B cell (primary cell): ENCODE data around the gene MYO9B. TPM values are rescaled to one million over a fixed set of nuclear protein-coding genes. Genes with fewer than 3 reads are reported as not detected.
A peak's percentile ranks its signal among the peaks of the same experiment; 100 is the strongest.

ENCODE experiments used
- ATAC-seq: fragments of 200-7000 bp; cut with Tn5 transposase; one replicate; pipeline ENCODE4 v1.10.0; 2021; ENCODE audit warnings: low read depth, mild to moderate bottlenecking, moderate number of reproducible peaks, moderate library complexity
- CTCF ChIA-PET: fragments of 350-600 bp; sonication (Branson Sonifier 250); formaldehyde crosslinking; loops from one replicate; lab custom pipeline; 2021; ENCODE audit warnings: antibody characterized with exemption, inconsistent platforms; lab: Charles Lee
- POLR2A ChIA-PET: fragments of 350-600 bp; sonication (Branson Sonifier 250); formaldehyde crosslinking; loops from one replicate; lab custom pipeline; 2021; ENCODE audit warnings: antibody characterized with exemption; lab: Charles Lee
- DNase-seq: peaks from one replicate; pipeline ENCODE4 v3.0.0; 2013
- H2AFZ ChIP-seq: 2 replicates; pipeline ENCODE4 v1.6.1; 2012; ENCODE audit warnings: mild to moderate bottlenecking, low read depth, low read length; ENCODE audit not compliant: insufficient read depth, poor library complexity, severe bottlenecking
- H3K27ac ChIP-seq, 2 donors: 1 replicate in 1 of 2; 2 replicates in 1 of 2; pipeline ENCODE4 v1.5.1; 2012 to 2013; ENCODE audit warnings: low read length in 2 of 2, mild to moderate bottlenecking in 2 of 2, moderate library complexity in 1 of 2
- H3K27me3 ChIP-seq, 4 experiments: fragments of 200-600 bp in 1 of 4; sonication (generic) in 1 of 4; replicated peaks in 1 of 4; 1 replicate in 2 of 4; 2 replicates in 2 of 4; pipeline versions ENCODE4 v1.6.1 to v1.7.0; 2013 to 2016; ENCODE audit warnings: low read length in 3 of 4, mild to moderate bottlenecking in 2 of 4, mixed read lengths in 1 of 4, moderate library complexity in 1 of 4; ENCODE audit not compliant: insufficient read depth in 4 of 4, control insufficient read depth in 3 of 4; ENCODE audit errors: control extremely low read depth in 1 of 4
- H3K36me3 ChIP-seq, 2 experiments: replicated peaks in 1 of 2; 1 replicate in 1 of 2; 2 replicates in 1 of 2; pipeline versions ENCODE4 v1.6.1 to v1.7.1; 2013; ENCODE audit warnings: low read length in 1 of 2; ENCODE audit not compliant: insufficient read depth in 2 of 2, control insufficient read depth in 1 of 2; ENCODE audit errors: control extremely low read depth in 1 of 2, extremely low read depth in 1 of 2
- H3K4me1 ChIP-seq, 2 donors: fragments of 200-600 bp in 1 of 2; sonication (generic) in 1 of 2; 1 replicate in 1 of 2; 2 replicates in 1 of 2; pipeline versions ENCODE4 v1.5.1 to v1.6.1; 2013 to 2017; ENCODE audit warnings: low read length in 2 of 2; ENCODE audit not compliant: control insufficient read depth in 2 of 2, insufficient read depth in 2 of 2
- H3K4me2 ChIP-seq: replicated peaks from 2 replicates; pipeline ENCODE3; 2012; ENCODE audit warnings: mild to moderate bottlenecking, low read depth, low read length; ENCODE audit not compliant: poor library complexity, severe bottlenecking
- H3K4me3 ChIP-seq, 5 experiments: fragments of 200-600 bp in 1 of 5; sonication (generic) in 1 of 5; 1 replicate in 3 of 5; 2 replicates in 2 of 5; pipeline versions ENCODE4 v1.5.1 to v1.7.0; 2011 to 2016; ENCODE audit warnings: low read length in 4 of 5, mild to moderate bottlenecking in 4 of 5, low read depth in 2 of 5, control low read depth in 1 of 5, moderate library complexity in 1 of 5; ENCODE audit not compliant: insufficient read depth in 1 of 5; ENCODE audit errors: control extremely low read depth in 1 of 5, extremely low read depth in 1 of 5
- H3K79me2 ChIP-seq: fragments of 200-600 bp; sonication (generic); one replicate; pipeline ENCODE4 v1.6.0; 2016; ENCODE audit warnings: low read length; ENCODE audit not compliant: control insufficient read depth, insufficient read depth
- H3K9ac ChIP-seq: fragments of 200-600 bp; sonication (generic); 2 replicates; pipeline ENCODE4 v1.6.1; 2017; ENCODE audit warnings: mild to moderate bottlenecking, low read length, moderate library complexity
- H3K9me3 ChIP-seq, 3 donors: one replicate each; pipeline versions ENCODE4 v1.6.1 to v1.7.1; 2013; ENCODE audit warnings: low read length in 2 of 3; ENCODE audit not compliant: control insufficient read depth in 2 of 3, insufficient read depth in 1 of 3; ENCODE audit errors: control extremely low read depth in 1 of 3
- H4K20me1 ChIP-seq: 2 replicates; pipeline ENCODE4 v1.6.0; 2012; ENCODE audit warnings: mild to moderate bottlenecking, low read length; ENCODE audit not compliant: insufficient read depth, control insufficient read depth, poor library complexity, severe bottlenecking
- H3K27ac Mint-ChIP-seq: one replicate; pipeline ENCODE4 v1.8.0; 2021; ENCODE audit warnings: mixed read lengths
- H3K27me3 Mint-ChIP-seq: one replicate; pipeline ENCODE4 v1.8.0; 2021; ENCODE audit warnings: mixed read lengths
- H3K4me1 Mint-ChIP-seq: one replicate; pipeline ENCODE4 v1.8.0; 2021; ENCODE audit warnings: mixed read lengths
- H3K4me3 Mint-ChIP-seq: one replicate; pipeline ENCODE4 v1.8.0; 2021; ENCODE audit warnings: mixed read lengths
- H3K9me3 Mint-ChIP-seq: one replicate; pipeline ENCODE4 v1.8.0; 2022; ENCODE audit warnings: mixed read lengths; ENCODE audit not compliant: insufficient read depth
- CTCF ChIP-seq: fragments of 200-600 bp; IDR thresholded peaks from one replicate; pipeline ENCODE4 v1.8.0; 2022; ENCODE audit warnings: antibody characterized with exemption, mild to moderate bottlenecking
- EZH2 ChIP-seq: IDR thresholded peaks from 2 replicates; pipeline ENCODE4 v1.6.1; 2012; ENCODE audit warnings: borderline replicate concordance, low read depth, mild to moderate bottlenecking, moderate library complexity, low read length; ENCODE audit not compliant: insufficient read depth, poor library complexity, severe bottlenecking
- WGBS: methylation state at CpG from one replicate; pipeline ENCODE4 v1.1.5; 2013; ENCODE audit warnings: missing lambda C conversion rate; ENCODE audit not compliant: insufficient coverage; 5-methylcytosine and 5-hydroxymethylcytosine counted together
- intact Hi-C: fragments of 100-400 bp; cut with micrococcal nuclease; formaldehyde crosslinking; loops from one replicate; pipeline ENCODE4 v1.10.0; 2022
- polyA plus RNA-seq: library from polyadenylated mRNA; depleted of rRNA; stranded (reverse); fragments of >200 nt; gene quantifications from 2 replicates; pipeline ENCODE4 v1.2.3, GENCODE V29; 2012
- total RNA-seq, 2 donors: library from RNA; stranded (reverse); fragments of 120-200 nt in 1 of 2; gene quantifications; 1 replicate in 1 of 2; 2 replicates in 1 of 2; pipeline versions ENCODE4 v1.2.3 to v1.2.4, GENCODE V29; 2013 to 2022

MYO9B gene
- total and polyA plus RNA-seq, 2 donors (not counting 1 experiment from before 2014, with no cell fraction given): 256 to 273 TPM

- Mint-ChIP-seq H3K9me3 (no peaks in the 10 kb centered on the region), H3K4me3 (no peak overlapping the region), H3K4me1 (peaks cover 60% of the 10 kb centered on the region), H3K27me3 (no peaks in the 10 kb centered on the region), H3K27ac (peak overlapping the region; percentile 68)
- ChIA-PET CTCF (no interaction called here), POLR2A (interaction anchor here (1.6 kb wide), 1 partner anchor 8 kb away, joined by 8 read pairs; no protein-coding TSS in a partner anchor)
- no peak for ATAC-seq
- Histone ChIP-seq H3K27ac (no peak overlapping the region), H3K36me3 (peaks cover 1 to 44% of the 10 kb centered on the region in 2 experiments), H3K27me3 (no peaks in the 10 kb centered on the region), H3K9ac (no peak overlapping the region), H2AFZ (no peak overlapping the region), H3K4me2 (peak overlapping the region; percentile 9), H3K9me3 (peaks cover 0 to 9% (median 0%) of the 10 kb centered on the region in 3 donors), H3K4me3 (no peak overlapping the region), H4K20me1 (peaks cover 37% of the 10 kb centered on the region), H3K79me2 (peaks cover 97% of the 10 kb centered on the region), H3K4me1 (peaks cover 19 to 41% of the 10 kb centered on the region in 2 donors)
- intact Hi-C loops: no loop called here
- DNase-seq: no peak
- TF ChIP-seq EZH2 (no peak), CTCF (no peak)
- 86% methylated on average over 11 of the region's 14 CpGs for WGBS
These were observed 41.6 kb downstream of the MYO9B start for GRCh38 chr19:17116996-17117702.

GRCh38 chr19:17118957-17119356, 43.4 kb downstream of the MYO9B start:
- POLR2A ChIA-PET: no interaction called here
- Mint-ChIP-seq H3K27ac (peak overlapping the region; percentile 53), H3K9me3 (no peaks in the 10 kb centered on the region), H3K4me1 (peaks cover 52% of the 10 kb centered on the region), H3K4me3 (no peak overlapping the region), H3K27me3 (no peaks in the 10 kb centered on the region)
- H2AFZ ChIP-seq: no peak overlapping the region
- DNase-seq (no peak), ATAC-seq (no peak)
- H3K4me2 ChIP-seq: no peak overlapping the region
- WGBS: 94% methylated on average over 3 of the region's 5 CpGs
- CTCF ChIA-PET: interaction anchor here (1.4 kb wide), 1 partner anchor 13 kb away, joined by 4 read pairs; no protein-coding TSS in a partner anchor
- no peak overlapping the region for H3K4me3 ChIP-seq
- peaks cover 97% of the 10 kb centered on the region for H3K79me2 ChIP-seq
- H3K27ac ChIP-seq: no peak overlapping the region
- peaks cover 13 to 36% of the 10 kb centered on the region in 2 donors for H3K4me1 ChIP-seq
- H4K20me1 ChIP-seq: peaks cover 26% of the 10 kb centered on the region
- no peak overlapping the region for H3K9ac ChIP-seq
- peaks cover 1 to 29% of the 10 kb centered on the region in 2 experiments for H3K36me3 ChIP-seq
- TF ChIP-seq EZH2: no peak
- TF ChIP-seq CTCF: no peak
- H3K27me3 ChIP-seq: no peaks in the 10 kb centered on the region
- H3K9me3 ChIP-seq: peaks cover 0 to 22% (median 0%) of the 10 kb centered on the region in 3 donors
- intact Hi-C loops: no loop called here
